MM.1S (cell line): ENCODE data around the gene LRRK1.

ENCODE experiments used
- EZH2 ChIP-seq: fragments of 300-600 bp; sonication (generic); optimal IDR thresholded peaks from 2 replicates; pipeline ENCODE3; 2017; ENCODE audit warnings: low read depth, mild to moderate bottlenecking, antibody characterized with exemption, low read length, mixed read lengths
- EZH2phosphoT487 ChIP-seq: fragments of 300-600 bp; sonication (generic); IDR thresholded peaks from 2 replicates; pipeline ENCODE4 v1.6.1; 2018; ENCODE audit warnings: antibody characterized with exemption, low read length
- TF ChIP-seq, protein P1 (sequence below): fragments of 300-600 bp; sonication (generic); IDR thresholded peaks from 2 replicates; pipeline ENCODE4 v1.5.1; 2016; ENCODE audit warnings: antibody characterized with exemption, low read length, mixed read lengths

DNA sequence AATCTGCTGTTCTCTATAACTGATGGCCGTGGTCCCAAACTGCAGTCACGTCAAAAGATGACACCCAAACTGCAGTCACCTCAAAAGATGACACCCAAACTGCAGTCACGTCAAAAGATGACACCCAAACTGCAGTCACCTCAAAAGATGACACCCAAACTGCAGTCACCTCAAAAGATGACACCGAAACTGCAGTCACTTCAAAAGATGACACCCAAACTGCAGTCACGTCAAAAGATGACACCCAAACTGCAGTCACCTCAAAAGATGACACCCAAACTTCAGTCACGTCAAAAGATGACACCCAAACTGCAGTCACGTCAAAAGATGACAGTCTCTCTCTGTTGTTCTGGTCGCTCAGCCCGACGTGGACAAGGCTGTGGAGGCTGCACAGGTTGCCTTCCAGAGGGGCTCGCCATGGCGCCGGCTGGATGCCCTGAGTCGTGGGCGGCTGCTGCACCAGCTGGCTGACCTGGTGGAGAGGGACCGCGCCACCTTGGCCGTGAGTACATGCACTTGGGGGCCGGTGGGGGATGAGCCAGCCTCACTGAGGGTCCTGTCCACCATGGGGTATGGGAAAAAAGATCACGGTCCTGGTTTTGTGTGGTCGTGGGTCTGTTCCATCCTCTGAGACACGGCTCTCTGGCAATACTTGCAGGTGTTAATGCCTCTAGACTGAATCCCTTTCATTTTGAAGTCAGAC is 31.8 kb upstream of the LRRK1 start:
- TF ChIP-seq, protein P1, sequence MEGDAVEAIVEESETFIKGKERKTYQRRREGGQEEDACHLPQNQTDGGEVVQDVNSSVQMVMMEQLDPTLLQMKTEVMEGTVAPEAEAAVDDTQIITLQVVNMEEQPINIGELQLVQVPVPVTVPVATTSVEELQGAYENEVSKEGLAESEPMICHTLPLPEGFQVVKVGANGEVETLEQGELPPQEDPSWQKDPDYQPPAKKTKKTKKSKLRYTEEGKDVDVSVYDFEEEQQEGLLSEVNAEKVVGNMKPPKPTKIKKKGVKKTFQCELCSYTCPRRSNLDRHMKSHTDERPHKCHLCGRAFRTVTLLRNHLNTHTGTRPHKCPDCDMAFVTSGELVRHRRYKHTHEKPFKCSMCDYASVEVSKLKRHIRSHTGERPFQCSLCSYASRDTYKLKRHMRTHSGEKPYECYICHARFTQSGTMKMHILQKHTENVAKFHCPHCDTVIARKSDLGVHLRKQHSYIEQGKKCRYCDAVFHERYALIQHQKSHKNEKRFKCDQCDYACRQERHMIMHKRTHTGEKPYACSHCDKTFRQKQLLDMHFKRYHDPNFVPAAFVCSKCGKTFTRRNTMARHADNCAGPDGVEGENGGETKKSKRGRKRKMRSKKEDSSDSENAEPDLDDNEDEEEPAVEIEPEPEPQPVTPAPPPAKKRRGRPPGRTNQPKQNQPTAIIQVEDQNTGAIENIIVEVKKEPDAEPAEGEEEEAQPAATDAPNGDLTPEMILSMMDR, result no peak
- TF ChIP-seq EZH2phosphoT487 (no peak), EZH2 (no peak)
